Activated CD4-positive, alpha-beta T cell treated with anti-CD3 and anti-CD28 coated beads, Interleukin-2, amount 50 U/mL, for 1 hour (primary cell): ENCODE measurements around the gene M6PR.
A peak's percentile ranks its signal among the peaks of the same experiment; 100 is the strongest.
"Not testable (repeated sequence)": the region's sequence is repeated elsewhere in the genome, so short reads cannot be mapped to it uniquely, and the experiment has no call there.

Source experiments
- DNase-seq: peaks from one replicate; pipeline ENCODE4 v3.0.0-alpha.2; 2020

M6PR gene

DNA sequence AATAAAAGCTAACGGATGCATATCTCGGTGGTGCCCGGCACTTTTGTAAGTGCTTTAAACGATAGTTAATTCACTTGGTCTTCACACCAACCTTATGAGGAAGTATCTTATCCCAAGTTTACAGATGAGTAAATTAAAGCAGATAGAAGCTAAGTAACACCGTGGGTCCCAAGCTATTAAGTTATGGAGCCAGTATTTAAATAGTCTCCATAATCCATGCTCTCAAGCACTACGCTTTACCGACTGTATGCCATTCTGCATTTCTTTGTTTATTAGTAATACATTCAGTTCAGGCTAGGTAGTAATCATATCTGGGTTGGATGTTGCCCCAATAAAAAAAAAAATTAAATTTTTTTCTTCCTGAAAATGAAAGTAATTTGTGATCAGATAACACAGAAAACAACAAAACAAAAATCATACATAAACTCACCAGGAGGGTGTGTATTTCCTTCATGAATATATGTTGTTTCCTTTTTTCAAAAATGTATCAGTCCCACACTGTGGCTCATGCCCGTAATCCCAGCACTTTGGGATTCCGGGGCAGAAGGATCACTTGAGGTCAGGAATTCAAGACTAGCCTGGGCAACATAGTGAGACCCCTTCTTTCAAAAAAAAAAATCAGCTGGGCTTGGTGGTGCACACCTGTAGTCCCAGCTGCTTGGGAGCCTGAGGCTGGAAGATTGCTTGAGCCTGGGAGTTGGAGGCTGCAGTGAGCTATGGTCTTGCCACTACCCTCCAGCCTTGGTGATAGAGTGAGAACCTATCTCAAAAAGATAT, 1.4 kb upstream of the M6PR start:
- peak; percentile 16 for DNase-seq

GRCh38 chr12:8950221-8950527, 729 bp upstream of the M6PR start:
- DNase-seq, result no peak

DNA sequence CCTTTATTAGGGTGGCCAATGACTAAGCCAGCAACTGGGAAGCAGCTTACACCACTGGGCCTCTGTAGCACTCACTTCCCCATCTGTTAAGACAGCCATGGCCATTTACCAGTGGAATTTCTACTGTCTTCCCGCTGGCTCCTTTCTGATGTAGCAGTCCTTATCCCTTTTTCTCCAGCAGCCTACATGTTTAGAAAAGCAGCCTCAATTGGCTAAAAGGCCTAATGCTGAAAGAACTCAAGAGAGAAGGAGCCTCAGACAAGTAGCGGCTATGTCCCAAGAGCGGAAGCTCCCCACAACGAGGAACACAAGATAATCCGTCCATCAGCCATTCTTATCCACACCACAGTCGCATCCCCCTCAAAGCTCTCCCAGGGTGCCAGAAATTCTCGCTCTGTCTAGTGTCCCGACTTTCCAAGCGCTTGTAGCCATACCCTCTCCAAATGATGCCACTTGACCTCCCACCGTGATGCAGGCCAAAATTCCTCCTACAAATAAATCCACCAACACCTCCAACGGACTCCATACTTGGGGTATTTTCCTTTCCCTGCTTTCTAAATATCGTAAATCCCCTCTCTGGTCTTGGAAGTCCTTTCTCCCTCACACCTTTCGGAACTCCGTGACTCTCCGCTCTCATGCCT, 624 bp downstream of the M6PR start:
- no peak for DNase-seq

- no peak for DNase-seq
Observed at GRCh38 chr12:8947737-8948136, 1.7 kb downstream of the M6PR start.

DNA sequence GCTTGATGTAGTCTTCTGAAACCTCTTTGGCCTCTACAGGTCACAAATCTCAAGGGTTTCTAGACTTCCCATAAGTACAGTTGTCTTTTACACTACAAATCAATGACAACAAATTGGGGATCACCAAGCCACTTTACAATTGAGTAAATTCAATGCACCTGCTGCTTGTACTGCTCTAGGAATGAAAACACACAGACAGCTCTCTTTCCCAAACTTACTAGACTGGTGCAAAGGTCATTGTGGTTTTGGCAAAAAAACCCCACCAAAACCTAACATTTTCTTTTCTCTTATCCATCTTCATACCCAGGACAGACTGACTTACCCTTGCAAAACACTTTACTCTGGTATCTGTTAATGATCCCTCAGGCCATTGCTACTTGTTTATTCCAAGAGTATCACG, 2.7 kb downstream of the M6PR start:
- DNase-seq, result no peak

GRCh38 chr12:8943565-8944186, 5.8 kb downstream of the M6PR start:
- DNase-seq, result no peak

DNA sequence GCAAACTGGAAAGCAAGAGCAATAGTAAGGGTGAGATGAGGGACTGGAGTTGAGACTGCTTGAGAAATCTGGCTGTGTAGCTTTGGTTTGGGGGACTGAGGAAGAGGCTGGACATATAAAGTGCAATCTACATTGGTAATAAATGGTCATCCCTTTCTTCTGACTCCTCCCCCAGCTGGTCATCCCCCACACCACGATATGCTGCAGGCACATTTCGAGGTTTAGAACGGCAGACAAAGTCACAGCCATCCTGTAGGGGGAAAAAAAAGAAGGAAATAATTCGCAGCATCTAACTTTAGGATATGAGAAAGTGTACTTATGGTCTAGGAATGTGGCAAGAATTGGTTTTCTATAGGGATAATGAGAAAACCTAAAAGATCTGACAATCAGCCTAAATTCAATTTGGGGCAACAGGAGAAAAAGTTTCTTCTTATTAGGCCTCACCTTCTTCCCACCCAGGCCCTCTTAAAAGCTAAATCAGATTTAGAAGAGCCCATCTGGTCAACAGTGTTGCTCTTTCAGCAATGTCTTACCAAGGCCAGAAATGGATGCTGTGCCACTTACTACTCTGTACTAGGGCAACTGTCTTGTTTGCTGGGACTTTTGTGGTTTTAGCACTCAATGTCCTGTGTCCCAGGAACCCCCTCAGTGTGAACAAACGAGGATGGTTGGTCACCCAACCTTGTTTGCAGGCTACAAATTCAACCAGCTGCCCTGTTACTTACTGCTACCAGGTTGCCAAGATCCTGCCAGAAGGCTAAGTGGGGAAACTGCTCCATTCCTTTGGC, 7.6 kb downstream of the M6PR start:
- no peak for DNase-seq

- not testable (repeated sequence) for DNase-seq
Observed at GRCh38 chr12:8937842-8938442, 11.5 kb downstream of the M6PR start.

GRCh38 chr12:8936735-8937134, 12.7 kb downstream of the M6PR start:
- DNase-seq, result no peak

DNA sequence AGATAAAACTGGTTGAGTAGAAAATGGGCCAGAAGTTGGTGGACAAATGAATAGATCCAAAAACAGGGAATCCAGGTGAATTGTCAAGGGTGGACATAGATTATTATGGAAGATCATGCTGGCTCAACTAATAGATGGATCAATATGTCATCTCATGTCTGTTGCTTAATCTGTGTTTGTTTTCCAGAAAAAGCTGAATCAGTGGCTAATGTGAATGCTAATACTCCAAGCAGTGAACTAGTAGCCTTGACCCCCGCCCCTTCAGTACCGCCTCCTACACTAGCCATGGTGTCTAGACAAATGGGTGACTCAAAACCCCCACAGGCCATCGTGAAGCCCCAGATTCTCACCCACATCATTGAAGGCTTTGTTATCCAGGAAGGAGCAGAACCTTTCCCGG, 15.4 kb downstream of the M6PR start:
- DNase-seq, result not testable (repeated sequence)

DNA sequence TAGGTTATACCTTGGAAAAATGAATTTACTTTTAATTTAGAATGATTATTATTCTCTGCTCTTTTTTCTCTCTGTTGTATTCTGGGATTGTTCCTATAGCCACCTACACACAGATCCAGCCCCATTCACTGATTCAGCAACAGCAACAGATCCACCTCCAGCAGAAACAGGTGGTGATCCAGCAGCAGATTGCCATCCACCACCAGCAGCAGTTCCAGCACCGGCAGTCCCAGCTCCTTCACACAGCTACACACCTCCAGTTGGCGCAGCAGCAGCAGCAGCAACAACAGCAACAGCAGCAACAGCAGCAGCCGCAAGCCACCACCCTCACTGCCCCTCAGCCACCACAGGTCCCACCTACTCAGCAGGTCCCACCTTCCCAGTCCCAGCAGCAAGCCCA, 17.0 kb downstream of the M6PR start:
- not testable (repeated sequence) for DNase-seq

DNA sequence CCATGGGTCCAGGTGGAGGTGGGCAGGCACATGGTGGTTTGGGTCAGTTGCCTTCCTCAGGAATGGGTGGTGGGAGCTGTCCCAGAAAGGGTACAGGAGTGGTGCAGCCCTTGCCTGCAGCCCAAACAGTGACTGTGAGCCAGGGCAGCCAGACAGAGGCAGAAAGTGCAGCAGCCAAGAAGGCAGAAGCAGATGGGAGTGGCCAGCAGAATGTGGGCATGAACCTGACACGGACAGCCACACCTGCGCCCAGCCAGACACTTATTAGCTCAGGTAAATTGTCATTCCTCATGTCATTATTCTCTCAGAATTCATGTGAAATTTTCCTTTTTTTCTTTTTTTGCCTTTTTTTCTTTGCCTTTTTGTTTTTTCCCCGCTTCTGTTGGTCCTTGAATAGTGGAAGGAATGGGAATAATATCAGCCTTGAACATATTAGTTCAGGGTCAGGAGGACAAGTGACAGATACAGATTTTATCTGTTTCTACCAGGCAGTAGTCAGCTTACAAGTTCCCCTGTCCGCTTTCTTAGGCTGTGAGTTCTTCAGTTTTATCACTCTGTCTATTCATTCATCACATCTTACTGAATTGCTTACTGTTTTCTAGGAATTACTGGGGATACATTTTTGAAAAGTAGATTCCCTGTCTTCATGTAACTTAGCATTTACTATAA, 18.7 kb downstream of the M6PR start:
- DNase-seq, result not testable (repeated sequence)

DNA sequence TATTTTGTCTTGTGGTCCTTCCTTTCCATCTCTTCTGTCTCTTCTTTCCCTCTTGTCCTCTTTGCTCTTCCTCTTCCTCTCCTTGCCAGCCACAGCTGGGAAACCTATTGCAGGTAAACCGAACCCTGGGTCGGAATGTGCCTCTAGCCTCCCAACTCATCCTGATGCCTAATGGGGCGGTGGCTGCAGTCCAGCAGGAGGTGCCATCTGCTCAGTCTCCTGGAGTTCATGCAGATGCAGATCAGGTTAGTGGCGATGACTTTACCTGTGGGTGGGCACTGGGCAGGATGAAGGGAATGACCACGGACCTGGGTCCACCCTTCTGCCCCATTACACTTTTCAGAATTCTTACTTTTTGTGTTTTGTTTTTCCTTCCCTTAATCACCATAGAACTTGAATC, 26.9 kb downstream of the M6PR start:
- DNase-seq, result no peak

DNA sequence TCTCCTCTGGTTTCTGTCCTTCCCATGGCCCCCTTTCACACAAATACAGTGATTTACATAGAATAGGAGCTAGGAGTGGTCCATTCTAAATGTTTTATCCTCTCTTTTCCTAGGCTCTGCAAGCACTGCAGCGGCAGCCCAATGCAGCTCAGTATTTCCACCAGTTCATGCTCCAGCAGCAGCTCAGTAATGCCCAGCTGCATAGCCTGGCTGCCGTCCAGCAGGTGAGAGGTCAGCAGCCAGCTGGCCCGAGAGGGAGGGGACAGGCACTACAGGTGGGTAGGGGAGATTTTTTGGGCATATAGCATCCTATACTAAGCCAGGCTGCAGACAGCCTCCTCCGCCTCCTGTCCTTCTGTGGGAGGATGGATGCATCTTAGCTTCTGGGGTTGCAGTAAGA, 29.8 kb downstream of the M6PR start:
- DNase-seq, result not testable (repeated sequence)

- no peak for DNase-seq
Observed at GRCh38 chr12:8917751-8918150, 31.7 kb downstream of the M6PR start.

DNA sequence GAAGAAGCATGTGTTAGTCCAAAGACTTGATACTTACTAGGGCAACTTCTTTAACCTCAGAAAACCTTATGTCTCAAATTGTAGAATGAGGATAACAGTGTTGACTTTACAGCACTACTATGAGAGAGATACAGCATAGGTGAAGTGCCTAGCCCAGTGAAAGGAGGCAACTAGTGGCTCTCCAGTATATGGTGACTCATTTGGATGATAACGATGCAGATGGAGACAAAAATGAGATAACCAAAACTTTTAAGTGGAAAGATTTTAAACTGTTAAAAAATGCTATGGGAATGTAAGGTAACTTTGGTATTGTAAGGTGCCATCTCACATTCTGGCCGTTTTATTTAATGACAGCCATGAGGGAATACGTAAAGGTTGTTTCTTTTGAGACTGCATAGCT, 32.4 kb downstream of the M6PR start:
- DNase-seq, result no peak

DNA sequence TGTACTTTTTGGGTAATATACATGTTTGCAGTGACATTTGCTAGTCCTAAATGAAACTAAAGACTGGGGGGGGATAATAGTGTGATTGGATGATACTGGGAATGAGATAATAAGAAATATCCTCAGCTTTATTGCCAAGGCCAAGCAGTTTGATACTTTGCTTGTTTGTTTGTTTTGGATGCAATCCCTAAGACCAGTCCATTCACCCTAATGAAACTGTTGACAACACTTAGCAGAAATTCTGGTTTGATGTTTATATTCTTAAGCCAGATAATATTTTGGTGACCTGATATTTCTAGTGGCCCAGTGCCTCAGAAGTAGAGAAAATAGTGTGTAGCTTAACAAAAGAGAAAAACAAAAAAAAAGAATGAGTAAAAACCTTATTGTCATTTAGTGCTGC, 33.3 kb downstream of the M6PR start:
- no peak for DNase-seq

GRCh38 chr12:8914716-8915526, 34.5 kb downstream of the M6PR start:
- DNase-seq, result peak; percentile 49

GRCh38 chr12:8914033-8914715, 35.3 kb downstream of the M6PR start, which contains the start of gene PHC1:
TSS of gene PHC1 (plus strand) at chr12:8914509. CDS start at chr12:8917678, 3,169 bp downstream.
- peak; percentile 73 for DNase-seq

DNA sequence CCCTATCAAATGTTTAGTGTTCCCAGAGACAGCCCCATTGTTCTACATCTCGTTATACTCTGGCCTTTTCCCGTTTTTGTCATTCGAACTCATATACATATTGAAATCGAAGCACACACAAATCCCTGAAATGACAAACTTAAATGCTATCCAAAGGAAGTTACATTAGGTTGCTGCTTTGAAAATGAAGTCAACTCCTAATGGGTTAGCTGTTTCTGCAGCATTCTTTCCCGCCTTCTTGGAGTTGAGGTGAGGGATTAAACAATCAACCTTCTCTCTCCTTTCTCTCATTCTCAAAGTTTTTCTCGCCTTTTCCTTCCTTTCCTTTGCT, 35.8 kb downstream of the M6PR start:
- no peak for DNase-seq

- peak; percentile 8 for DNase-seq
Observed at GRCh38 chr12:8912914-8913313, 36.5 kb downstream of the M6PR start.
